Articular chondrocyte of knee joint (primary cell): ENCODE measurements around the gene SH2D2A. TPM values are rescaled to one million over a fixed set of nuclear protein-coding genes. Genes with fewer than 3 reads are reported as not detected.

Experiments used
- total RNA-seq: library from RNA; depleted of rRNA; stranded (reverse); fragments of >200 nt; gene quantifications from 2 replicates; pipeline ENCODE4 v1.2.3, GENCODE V29; 2012

SH2D2A gene
- 0.52 TPM in 1 of 2 replicates, not detected in the other for total RNA-seq

GRCh38 chr1:156816561-156817328 is at the start of gene SH2D2A:
SH2D2A (minus strand) TSS chr1:156816848; CDS start chr1:156816708, 140 bp downstream.

GRCh38 chr1:156860628-156861423 is 44.2 kb upstream of the SH2D2A start, which contains the start of gene NTRK1:
NTRK1 (plus strand) TSS chr1:156860865; CDS start chr1:156860935, 70 bp downstream.

GRCh38 chr1:156858959-156859522 is 42.4 kb upstream of the SH2D2A start, which contains the start of gene INSRR:
INSRR (minus strand) TSS chr1:156859117; CDS start chr1:156858621, 496 bp downstream.

GRCh38 chr1:156767101-156767878 is 49.4 kb downstream of the SH2D2A start, which contains the start of gene PRCC:
PRCC (plus strand) TSS chr1:156767535; CDS start chr1:156767772, 237 bp downstream.

Other genes with a start within 250 kb of the SH2D2A start
- 17.2 and 19.9 TPM in 2 replicates for gene IQGAP3, start 244.3 kb downstream of the SH2D2A start, total RNA-seq
- gene TTC24, start 237.1 kb downstream of the SH2D2A start, total RNA-seq, result not detected in 2 replicates
- 49.9 and 52.4 TPM in 2 replicates for gene NAXE, start 225.1 kb downstream of the SH2D2A start, total RNA-seq
- 10.5 and 10.6 TPM in 2 replicates for gene GPATCH4, start 215.4 kb downstream of the SH2D2A start, total RNA-seq
- gene HAPLN2, start 197.4 kb downstream of the SH2D2A start, total RNA-seq, result not detected in 2 replicates
- not detected in 2 replicates for gene BCAN, start 174.7 kb downstream of the SH2D2A start, total RNA-seq
- 0.26 and 0.65 TPM in 2 replicates for gene NES, start 139.4 kb downstream of the SH2D2A start, total RNA-seq
- 1.6 and 3.0 TPM in 2 replicates for gene CRABP2, start 111.3 kb downstream of the SH2D2A start, total RNA-seq
- gene METTL25B, start 88.4 kb downstream of the SH2D2A start, total RNA-seq, result 8.5 and 10.8 TPM in 2 replicates
- gene ISG20L2, start 88.1 kb downstream of the SH2D2A start, total RNA-seq, result 15.6 and 19.5 TPM in 2 replicates
- gene MRPL24, start 75.8 kb downstream of the SH2D2A start, total RNA-seq, result 28.9 and 35.8 TPM in 2 replicates
- gene HDGF, start 65.2 kb downstream of the SH2D2A start, total RNA-seq, result 131 and 139 TPM in 2 replicates
- 21.9 and 22.0 TPM in 2 replicates for gene PRCC, start 49.3 kb downstream of the SH2D2A start, total RNA-seq
- gene INSRR, start 42.3 kb upstream of the SH2D2A start, total RNA-seq, result under 0.01 TPM in 1 of 2 replicates, not detected in the other
- gene NTRK1, start 44.0 kb upstream of the SH2D2A start, total RNA-seq, result 0.11 TPM in 1 of 2 replicates, not detected in the other
- 4.2 and 5.5 TPM in 2 replicates for gene PEAR1, start 76.9 kb upstream of the SH2D2A start, total RNA-seq
- not detected in 2 replicates for gene LRRC71, start 103.8 kb upstream of the SH2D2A start, total RNA-seq
- gene ARHGEF11, start 228.9 kb upstream of the SH2D2A start, total RNA-seq, result 31.0 and 32.8 TPM in 2 replicates